Stimulated activated CD4-positive, alpha-beta T cell treated with anti-CD3 and anti-CD28 coated beads, TNF-alpha, amount 100 ng/mL, for 48 hours (primary cell): Measurements from ENCODE around the gene VASN.
A peak's percentile ranks its signal among the peaks of the same experiment; 100 is the strongest.

Source experiments
- DNase-seq, 3 donors: peaks; one replicate each; pipeline ENCODE4 v3.0.0-alpha.2; 2020; ENCODE audit warnings: low read depth in 3 of 3

The VASN gene

DNA sequence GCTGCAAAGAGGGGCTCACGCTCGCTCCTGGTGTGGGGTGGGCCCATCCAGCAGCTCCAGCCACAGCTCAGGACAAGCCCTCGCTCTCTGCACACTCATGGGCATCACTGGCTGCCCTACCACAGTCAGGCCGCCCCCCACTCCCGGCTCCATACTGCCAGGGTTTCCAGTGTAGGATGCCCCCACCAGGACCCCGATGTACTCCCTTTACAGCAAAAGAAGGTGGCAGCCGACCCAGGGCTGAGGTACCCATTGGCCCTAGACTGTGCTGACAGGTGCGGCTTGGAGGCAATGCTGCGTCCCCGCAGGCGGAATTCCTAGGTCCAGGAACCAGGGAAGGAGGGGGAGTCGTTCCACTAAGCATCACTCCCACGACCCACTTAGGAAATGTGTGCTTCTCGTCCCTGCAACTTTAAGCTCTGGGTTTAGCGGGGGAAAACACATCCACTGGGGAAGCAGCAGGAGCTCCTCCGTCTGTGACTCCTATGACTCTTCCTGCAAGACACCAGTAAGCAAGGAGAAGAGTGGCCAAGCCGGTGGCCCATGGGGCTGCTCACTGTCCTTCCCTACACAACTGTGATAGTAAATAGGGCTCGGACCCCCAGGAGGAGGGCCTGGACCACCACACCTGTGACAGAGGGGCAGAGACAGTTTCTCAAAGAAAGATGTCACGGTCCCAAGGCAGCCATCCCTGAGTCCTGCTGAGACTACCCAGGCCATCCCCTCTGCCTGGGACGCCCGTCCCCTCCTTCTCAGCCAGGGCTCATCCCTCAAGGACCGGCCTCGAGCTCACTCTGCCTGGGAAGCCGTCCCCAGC lies 31.7 kb downstream of the VASN start:
- DNase-seq = no peak

- DNase-seq = peak in 1 of 3 donors; percentile 31
Measured at GRCh38 chr16:4404247-4404966, 32.8 kb downstream of the VASN start.

DNA sequence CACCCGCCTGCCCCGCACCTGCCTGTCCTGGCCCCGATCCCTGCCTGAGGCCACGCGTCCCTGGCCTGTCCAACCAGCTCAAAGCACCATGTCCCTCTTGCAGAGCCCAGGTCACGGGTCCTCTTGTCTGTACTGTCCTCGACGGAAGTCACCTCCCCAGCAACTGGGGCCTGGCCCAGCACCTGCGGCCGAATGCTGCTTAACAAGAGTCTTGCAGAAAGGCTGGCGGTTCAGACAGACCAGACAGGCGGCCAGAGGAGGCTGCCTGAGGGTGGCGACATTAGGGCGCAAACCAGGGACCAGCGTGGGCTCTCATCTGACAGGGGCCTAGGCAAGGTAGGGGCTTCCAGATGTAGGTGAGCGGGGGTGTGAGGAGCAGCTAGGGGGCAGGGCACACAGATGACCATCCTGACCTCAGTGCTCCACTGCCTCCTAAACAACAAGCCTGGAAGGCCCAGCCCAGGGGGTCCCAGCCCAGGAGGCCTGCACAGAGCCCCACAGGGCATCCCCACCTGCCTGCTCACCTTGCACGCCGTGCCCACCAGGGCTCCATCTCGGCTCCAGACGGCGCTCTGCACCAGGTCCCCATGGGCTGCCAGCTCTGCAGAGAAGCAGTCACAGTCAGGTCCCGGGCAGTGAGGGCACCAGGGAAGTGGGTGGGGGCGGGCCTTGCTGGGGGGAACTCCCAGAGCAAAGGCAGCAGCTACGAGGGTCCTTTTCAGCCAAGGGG lies 33.5 kb downstream of the VASN start:
- DNase-seq = no peak

DNA sequence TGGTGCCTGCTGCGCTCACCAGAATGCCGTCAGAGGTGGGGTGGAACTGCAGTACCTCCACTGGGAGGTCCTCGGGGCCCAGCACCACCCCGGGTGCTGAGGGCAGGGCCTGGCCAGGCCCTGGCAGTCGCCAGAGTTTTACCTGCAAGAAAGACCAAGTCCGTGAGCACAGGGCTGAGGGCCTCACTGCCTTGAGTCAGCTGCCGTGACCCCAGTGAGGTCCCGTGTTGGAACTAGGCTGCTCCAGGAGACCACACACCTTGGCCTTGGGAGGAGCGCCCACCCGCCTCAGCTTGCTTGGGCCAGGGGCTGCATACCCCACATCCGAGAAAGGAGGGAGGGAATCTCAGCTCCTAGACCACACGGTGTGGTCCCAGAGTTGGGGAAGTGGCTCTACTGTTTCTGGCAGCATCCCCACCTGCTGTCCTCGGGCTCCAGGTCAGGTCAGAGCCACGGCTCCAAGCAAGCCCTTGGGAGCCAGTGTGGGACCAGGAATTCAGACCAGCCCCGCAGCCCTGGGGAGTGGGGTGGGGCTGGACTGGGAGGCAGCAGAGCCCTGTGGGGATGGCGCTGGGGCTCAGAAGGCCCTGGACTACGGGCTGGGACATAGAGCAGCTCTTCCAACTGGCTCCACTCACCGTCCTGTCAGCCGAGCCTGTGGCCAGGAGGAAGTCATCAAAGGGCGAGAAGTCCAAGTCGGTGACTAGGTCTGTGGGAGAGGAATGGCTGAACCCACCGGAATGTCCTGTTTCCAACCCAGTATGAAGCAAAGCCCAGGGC lies 36.1 kb downstream of the VASN start:
- no peak for DNase-seq

DNA sequence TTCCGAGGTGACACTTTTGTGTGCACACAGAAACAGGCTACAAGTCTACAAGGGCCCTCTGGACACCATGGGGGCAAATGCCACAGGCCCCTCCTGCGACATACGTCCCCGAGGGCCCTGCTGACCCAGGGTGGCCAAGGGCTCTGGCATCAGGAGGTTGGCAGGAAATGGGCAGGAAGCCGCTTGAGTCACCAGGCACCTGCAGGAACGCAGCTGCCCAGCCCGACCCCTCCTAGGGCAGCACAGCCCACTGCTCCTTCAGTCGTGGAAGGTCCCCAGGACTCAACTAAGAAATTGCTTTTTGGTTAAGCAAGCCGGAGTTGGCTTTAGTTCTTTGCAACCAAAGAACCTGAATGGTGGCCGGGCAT lies 36.7 kb downstream of the VASN start:
- DNase-seq = no peak

DNA sequence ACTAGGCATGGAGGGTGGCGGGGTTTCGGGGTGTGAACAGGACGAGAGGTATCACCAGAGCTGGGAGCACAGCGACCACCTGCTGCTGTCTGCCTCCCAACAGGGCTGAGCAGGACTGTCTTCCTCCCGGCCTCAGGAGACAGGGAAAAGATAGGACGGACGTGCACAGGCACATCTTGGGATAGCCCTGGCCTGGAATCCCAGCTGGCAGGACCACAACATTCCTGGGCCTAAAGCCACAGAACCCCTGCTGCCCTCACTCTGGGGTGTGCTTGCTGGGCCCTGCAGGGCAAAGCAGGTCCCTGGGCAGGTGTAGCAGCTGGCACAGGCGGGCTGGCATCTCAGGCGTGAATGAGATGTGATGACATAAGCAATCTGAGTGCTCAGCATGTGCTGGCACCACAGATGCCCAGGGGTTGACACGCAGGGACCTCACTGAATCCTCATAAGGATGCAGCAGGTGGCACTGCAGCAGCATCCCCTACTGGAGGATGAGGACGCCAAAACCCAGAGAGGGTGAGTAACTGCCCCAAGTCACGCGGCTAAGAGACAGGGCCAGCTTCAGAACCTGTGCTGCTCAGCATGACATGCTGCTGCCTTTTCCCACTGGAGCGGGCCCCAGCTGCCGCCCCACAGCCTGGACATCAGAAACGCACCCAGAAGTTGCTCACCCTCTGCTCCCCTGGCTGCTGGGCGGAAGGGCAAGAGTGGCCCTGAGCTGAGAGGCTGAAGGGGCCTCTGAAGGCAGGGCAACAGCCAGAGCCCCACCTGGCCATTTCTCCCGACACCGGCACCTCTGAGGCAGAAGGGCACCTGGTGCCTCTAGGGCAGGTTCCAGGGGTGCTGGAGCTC lies 37.7 kb downstream of the VASN start:
- DNase-seq = no peak

DNA sequence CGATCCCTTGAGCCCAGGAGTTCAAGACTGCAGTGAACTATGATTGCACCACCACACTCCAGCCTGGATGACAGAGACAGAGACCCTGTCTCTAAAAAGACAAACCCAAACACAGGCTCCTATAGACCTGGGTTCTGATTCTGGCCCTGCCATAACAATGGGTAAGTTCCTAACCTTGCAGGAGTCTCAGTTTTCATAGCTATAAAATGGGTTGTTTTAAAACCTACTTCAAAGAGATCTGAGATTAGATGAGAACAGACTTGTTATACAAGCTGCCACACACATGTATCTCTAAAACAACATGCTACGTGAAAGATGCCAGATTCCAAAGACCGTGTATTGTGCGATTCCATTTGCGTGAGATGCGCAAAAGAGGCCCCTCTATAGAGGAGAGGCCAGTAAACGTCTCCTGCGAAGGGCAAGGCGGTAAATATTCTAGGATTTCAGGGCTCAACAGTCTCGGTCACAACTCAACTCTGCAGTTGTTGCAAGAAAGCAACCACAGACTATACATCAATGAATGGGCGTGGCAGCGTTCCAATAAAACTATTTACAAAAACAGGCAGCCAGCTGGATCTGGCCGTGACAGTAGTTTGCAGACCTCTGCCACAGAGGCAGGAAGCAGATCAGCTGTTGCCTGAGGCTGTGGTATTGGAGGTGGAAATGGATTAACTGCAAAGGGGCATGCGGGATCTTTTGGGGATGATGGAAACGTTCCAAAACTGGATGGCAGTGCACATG lies 38.9 kb downstream of the VASN start:
- DNase-seq = no peak

- no peak for DNase-seq
Measured at GRCh38 chr16:4411684-4412083, 40.0 kb downstream of the VASN start.

DNA sequence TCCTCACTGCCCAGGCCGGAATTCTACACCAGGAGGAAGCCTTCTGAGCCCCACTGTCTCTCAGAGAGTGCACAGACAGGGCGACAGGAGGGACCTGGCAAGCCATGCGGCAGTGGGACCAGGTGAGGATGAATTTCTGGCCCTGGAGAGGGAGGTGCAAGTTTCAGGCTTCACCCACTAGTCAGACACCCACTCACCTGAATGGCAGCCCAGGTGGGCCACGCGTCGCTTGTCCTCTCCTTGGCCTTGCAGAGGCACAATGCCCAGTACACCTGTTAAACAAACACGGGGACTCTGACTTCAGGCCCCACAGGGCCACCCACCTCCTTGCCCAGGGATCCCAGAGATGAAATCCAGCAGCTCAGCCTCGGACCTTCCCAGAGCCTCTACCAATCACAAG lies 40.5 kb downstream of the VASN start:
- no peak for DNase-seq

DNA sequence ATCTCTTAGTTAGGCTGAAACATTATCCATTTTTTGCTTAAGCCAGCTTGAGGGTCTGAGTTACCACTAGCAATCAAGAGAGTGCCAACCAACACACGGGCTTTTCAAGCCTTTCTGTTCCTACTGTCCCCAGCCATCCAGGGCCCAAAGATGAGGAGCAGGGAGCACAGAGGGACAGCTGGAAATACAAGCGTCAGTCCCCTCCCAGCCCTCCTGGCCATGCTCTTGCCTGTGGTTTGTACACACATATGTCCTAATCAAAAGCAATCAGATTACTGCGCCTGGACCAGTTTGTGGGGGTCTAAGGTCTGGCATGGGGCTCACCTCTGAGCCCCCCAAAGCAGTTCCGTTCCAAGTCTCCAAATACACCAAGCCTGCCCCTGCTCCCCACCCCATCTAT lies 41.2 kb downstream of the VASN start:
- no peak for DNase-seq

GRCh38 chr16:4414187-4414917 lies 42.7 kb downstream of the VASN start:
- peak; percentile 61 to 77 (median 73) for DNase-seq

GRCh38 chr16:4415538-4416199 lies 44.0 kb downstream of the VASN start:
- peak in 1 of 3 donors; percentile 50 for DNase-seq

- peak; percentile 93 to 99 (median 96) for DNase-seq
Measured at GRCh38 chr16:4416200-4417032, 44.8 kb downstream of the VASN start, which contains the start of gene CORO7. CORO7 (minus strand) TSS chr16:4416596; CDS start chr16:4416518, 78 bp downstream.

DNA sequence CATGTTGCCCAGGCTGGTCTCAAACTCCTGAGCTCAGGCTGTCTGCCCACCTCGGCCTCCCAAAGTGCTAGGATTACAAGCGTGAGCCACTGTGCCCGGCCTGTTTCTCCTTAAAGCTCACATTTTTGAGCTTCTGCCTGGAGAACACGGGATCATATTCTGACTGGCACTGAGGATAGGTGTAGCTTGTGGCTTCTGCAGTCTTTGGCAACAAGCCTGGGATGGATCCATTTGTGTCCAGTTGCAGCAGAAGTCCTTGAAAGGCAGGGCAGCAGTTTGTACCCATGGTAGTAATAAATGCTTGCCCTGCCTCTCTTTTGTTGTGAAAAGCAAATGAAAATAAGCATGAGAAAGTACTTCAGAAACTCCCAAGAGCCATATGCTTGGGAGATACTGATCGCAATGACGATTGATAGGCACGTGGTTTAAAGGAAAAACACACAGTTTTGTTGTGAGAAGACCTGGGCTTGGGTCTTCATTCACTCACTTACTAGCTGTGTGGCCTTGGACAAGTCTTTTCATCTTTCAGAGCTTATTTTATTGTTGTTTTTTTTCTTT lies 47.8 kb downstream of the VASN start:
- DNase-seq = no peak

DNA sequence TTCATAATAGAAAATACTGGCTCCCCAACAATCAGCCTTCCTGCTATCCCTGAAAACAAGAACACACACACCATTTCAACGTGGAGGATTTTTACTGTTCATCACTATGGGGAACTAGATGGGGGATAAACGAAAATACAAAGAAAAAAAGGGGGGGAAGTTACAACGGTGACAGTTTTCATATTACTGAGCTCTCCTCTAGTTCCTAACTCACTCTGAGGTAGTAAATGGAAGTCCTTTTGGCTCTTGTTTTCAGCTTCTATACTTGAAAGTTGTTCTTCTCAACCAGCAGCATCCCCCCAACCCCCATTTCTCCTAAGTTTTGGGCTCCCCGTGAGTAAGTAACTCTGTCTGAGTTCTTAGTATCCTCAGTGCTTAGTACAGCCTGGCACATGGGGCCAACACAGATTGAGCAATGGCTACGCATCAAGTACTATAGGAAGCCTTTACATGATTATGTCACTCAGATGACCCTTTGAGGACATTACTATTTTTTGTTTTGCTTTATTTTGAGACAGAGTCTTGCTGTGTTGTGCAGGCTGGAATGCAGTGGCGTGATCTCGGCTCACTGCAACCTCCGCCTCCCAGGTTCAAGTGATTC lies 49.0 kb downstream of the VASN start:
- DNase-seq = no peak

- peak; percentile 77 to 87 (median 86) for DNase-seq
Measured at GRCh38 chr16:4425378-4426020, 53.9 kb downstream of the VASN start, which contains the start of gene DNAJA3. DNAJA3 (plus strand) TSS chr16:4425868; CDS start chr16:4425882, 14 bp downstream.
